LoVo (cell line): ENCODE measurements around the gene PDXDC1.
"Not testable (repeated sequence)": the region's sequence is repeated elsewhere in the genome, so short reads cannot be mapped to it uniquely, and the experiment has no call there.

Experiments
- DNase-seq: peaks from one replicate; pipeline ENCODE4 v3.0.0-alpha.2; 2016; ENCODE audit warnings: low spot score

PDXDC1 gene

DNA sequence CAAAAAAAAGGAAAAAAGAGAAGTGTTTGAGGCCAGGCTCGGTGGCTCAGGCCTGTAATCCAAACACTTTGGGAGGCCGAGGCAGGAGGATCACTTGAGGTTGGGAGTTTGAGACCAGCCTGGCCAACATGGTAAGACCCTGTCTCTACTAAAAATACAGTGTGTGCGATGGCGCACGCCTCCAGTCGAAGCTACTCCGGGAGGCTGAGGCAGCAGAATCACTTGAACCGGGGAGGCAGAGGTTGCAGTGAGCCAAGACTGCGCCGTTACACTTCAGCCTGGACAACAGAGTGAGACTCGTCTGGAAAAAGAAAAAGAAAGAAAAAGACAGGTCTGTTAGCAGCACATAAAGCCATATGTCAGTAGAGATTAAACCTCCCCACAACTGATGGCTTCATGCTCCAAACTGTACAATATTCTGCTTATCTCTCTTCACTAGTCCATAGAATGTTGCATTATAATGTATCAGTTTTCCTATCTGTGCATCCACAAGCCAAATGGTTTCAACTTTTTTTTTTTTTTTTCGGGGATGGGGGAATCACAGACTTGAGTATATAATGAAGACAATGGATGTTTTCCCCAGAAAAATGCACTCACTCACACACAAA is 3.1 kb upstream of the PDXDC1 start:
- DNase-seq = not testable (repeated sequence)

- not testable (repeated sequence) for DNase-seq
Observed at GRCh38 chr16:14973785-14974322, 972 bp upstream of the PDXDC1 start.

- peak; percentile 80 for DNase-seq
Observed at GRCh38 chr16:14974331-14974655, 533 bp upstream of the PDXDC1 start.

DNA sequence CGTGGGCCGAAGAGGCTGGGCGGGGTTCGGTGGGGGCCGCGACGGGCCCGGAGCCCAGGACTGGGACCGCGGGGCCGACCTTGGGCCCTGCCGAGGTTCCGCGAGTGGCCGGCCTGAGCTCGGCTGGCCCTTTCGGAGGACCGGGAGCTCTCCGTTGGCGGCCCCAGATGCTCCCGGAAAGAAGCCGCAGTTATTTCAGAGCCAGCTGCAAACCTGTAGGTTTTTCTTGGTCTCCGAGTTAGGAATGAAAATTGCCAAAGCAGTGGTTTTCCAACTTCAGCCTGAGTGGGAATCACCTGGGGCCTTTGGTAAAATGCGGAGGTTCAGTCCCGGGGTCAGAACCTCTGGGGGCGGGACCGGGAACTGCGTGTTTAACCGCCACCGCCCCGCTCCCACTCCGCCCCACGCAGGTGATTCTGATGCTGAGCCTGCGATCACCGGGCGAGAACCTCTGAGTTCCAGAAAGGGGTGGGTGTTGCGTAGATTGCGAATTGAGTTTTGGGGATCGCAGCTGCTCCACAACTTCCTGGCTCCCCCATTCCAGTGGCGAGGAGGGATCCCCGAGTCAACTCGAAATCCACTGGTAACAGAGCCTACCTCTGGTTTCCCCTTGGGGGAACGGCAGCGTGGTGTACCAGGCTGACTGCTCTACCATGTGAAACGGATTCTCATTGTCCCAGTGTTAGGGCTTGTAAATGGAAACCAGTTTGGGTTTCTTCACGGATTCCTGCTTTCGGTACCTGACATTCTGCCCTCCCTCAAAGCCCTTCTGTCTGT is 780 bp downstream of the PDXDC1 start:
- DNase-seq = peak; percentile 37

- DNase-seq = not testable (repeated sequence)
Observed at GRCh38 chr16:14976971-14977736, 2.3 kb downstream of the PDXDC1 start.

DNA sequence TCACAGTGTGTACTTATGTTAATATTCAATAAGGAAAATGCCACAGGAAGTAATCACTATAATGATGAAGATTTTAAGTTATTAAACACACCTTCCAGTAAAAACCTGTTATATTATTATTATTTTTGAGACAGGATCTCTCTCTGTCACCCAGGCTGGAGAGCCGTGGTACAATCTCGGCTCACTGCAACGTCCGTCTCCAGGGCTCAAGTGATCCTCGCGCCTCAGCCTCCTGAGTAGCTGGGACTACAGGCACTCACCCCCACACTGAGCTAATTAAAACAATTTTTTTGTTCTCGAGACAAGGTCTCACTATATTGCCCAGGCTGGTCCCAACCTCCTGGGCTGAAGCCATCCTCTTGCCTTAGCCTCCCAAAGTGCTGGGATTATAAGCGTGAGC is 3.5 kb downstream of the PDXDC1 start:
- not testable (repeated sequence) for DNase-seq

GRCh38 chr16:14978908-14979307 is 4.1 kb downstream of the PDXDC1 start:
- DNase-seq = not testable (repeated sequence)

GRCh38 chr16:14981234-14981633 is 6.4 kb downstream of the PDXDC1 start:
- DNase-seq = not testable (repeated sequence)

- DNase-seq = not testable (repeated sequence)
Observed at GRCh38 chr16:14982521-14982920, 7.7 kb downstream of the PDXDC1 start.

DNA sequence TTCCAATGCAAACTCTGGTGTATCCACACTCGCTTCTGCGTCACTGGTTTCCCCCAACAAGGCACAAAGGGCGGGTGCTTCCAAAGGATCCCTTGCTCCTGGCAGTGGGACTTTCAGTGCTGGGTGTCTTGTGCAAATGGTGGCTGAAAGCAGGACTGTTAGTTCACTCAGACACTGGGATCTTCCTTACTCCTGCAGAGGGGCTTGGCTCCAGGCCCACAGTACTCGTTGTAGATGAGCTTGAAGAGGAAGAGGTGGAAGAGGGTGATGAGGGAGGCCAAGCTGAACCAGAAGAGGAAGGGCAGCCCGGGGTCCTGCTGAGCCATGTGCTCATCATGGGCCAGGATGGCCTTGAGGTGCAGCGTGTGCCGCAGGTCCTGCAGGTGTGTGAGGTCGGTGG is 13.3 kb downstream of the PDXDC1 start:
- DNase-seq = not testable (repeated sequence)

DNA sequence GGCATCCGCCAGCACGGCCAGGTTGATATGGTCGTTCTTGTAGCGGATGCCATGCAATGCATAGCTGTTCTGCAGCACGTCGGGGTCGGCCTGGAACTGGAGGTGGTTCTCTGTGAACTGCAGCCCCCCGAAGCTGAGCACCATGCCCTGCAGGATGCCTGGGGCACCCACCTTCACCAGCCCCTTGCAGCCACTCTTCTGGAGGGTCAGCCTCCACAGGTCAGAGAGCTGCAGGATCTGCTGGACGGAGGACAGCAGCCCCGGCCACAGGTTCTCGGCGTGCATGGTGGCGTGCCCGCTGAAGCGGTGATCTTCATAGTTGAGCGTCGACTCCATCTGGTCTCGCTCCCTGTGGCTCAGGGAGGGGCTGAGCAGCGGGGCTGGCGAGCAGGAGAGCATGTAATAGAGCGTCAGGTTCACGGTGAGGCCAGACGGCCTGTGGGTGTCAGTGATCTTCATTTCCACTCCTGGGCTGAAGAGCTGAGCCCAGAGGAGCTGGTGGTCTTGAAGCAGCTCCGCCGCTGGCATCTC is 13.9 kb downstream of the PDXDC1 start:
- DNase-seq = not testable (repeated sequence)

DNA sequence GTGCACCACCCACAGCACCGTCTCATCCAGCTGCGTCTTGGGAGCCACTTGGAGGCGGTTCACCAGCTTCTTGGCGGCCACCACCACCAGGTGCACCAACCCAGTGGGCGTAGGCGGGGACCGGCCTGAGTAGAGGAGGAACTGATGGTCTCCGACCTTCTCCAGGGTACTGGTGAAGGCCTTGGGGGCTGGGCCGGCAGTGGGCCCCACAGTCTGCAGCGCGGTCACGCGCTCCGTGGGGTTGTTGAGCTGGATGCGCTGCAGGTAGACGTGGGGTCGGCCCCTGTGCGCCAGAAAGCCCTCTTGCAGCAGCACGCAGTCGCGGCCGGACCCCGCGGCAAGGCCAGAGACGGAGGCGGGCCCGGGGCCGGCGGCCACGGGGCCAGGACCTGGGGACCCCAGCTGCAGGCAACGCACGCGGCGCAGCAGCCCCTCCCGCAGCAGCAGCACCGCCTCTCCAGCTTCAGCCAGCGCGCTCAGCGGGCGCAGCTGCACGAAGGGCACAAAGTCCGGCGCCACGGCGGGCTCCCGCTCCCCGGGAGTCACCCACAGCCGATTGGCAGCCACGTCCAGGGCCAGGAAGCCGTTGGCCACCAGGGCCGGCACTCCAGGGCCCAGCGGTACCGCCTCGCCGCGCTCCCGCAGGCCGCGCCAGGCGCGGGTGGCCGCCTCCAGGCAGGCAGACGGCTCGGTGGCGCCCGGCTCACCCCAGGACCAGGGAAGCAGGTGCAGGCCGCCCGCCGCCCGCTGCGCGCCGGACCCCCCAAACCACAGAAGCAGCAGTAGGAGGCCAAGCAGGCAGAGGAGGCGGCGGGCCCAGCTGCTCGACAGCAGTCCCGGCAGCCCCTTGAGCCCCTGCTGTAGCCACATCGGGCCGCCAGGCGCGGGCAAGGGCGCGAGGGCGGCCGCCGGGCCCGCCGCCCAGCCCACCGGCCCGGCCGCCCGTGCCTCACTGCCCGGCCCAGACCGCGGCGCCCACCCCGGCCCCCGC is 14.8 kb downstream of the PDXDC1 start:
- DNase-seq = not testable (repeated sequence)

DNA sequence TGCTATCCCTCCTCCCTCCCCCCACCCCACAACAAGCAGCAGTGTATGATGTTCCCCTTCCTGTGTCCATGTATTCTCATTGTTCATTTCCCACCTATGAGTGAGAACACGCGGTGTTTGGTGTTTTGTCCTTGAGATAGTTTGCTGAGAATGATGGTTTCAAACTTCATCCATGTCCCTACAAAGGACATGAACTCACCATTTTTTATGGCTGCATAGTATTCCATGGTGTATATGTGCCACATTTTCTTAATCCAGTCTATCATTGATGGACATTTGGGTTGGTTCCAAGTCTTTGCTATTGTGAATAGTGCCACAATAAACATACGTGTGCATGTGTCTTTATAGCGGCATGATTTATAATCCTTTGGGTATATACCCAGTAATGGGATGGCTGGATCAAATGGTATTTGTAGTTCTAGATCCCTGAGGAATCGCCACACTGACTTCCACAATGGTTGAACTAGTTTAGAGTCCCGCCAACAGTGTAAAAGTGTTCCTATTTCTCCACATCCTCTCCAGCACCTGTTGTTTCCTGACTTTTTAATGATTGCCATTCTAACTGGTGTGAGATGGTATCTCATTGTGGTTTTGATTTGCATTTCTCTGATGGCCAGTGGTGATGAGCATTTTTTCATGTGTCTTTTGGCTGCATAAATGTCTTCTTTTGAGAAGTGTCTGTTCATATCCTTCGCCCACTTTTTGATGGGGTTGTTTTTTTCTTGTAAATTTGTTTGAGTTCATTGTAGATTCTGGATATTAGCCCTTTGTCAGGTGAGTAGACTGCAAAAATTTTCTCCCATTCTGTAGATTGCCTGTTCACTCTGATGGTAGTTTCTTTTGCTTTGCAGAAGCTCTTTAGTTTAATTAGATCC is 18.7 kb downstream of the PDXDC1 start:
- DNase-seq = not testable (repeated sequence)

- DNase-seq = not testable (repeated sequence)
Observed at GRCh38 chr16:14996702-14997101, 21.9 kb downstream of the PDXDC1 start.

DNA sequence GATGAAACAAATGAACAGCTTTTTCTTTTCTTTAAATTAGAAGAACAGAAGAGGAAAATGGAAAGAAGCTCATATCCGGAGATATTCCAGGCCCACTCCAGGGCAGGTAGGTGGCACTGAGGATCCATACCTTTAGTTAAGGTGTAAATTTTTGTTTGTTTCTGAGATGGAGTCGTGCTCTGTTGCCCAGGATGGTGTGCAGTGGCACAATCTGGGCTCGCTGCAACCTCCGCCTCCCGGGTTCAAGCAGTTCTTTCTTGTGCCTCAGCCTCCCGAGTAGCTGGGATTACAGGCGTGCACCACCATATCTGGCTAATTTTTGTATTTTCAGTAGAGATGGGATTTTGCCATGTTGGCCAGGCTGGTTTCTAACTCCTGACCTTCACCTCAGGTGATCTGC is 23.5 kb downstream of the PDXDC1 start:
- not testable (repeated sequence) for DNase-seq

- not testable (repeated sequence) for DNase-seq
Observed at GRCh38 chr16:14999845-15000244, 25.0 kb downstream of the PDXDC1 start.

- not testable (repeated sequence) for DNase-seq
Observed at GRCh38 chr16:15002448-15002847, 27.6 kb downstream of the PDXDC1 start.

DNA sequence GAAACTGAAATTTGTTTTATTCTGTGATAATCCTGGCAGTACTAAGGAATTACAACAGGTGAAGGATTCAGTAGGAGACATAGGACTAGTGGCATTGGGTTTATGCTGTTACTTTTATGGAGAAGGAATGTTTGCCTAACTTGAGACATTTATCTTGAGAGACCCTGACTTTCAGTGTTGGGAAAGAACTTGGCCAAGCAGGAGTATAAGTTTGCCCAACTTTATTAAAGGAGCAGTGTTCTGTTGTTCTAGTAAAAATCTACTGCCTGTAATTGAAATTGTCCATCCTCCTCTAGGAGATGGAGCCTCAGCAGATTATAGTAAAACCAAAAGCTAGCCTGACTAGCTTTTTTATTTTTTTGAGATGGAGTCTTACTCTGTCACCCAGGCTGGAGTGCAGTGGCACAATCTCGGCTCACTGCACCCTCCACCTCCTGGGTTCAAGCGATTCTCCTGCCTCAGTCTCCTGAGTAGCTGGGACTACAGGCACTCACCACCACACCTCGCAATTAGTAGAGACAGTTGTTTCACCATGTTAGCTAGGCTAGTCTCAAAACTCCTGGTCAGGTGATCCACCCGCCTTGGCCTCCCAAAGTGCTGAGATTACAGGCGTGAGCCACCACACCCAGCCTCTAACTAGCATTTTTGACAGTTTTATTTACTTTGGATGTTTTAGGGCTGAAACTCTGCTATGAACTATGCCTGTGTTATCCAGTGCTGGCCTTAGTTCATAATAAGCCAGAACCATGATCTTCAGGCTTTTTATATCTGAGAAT is 30.7 kb downstream of the PDXDC1 start:
- DNase-seq = not testable (repeated sequence)

GRCh38 chr16:15008647-15009046 is 33.8 kb downstream of the PDXDC1 start:
- DNase-seq = not testable (repeated sequence)
